GM21723 (cell line): ENCODE measurements around the gene SPHKAP.
"Not testable (repeated sequence)": the region's sequence is repeated elsewhere in the genome, so short reads cannot be mapped to it uniquely, and the experiment has no call there.

Source experiments
- ATAC-seq: cut with Tn5 transposase; IDR thresholded peaks from one replicate; pipeline ENCODE4 v1.9.1; 2021; ENCODE audit warnings: mild to moderate bottlenecking, moderate library complexity; ENCODE audit not compliant: unreplicated experiment

Gene SPHKAP

DNA sequence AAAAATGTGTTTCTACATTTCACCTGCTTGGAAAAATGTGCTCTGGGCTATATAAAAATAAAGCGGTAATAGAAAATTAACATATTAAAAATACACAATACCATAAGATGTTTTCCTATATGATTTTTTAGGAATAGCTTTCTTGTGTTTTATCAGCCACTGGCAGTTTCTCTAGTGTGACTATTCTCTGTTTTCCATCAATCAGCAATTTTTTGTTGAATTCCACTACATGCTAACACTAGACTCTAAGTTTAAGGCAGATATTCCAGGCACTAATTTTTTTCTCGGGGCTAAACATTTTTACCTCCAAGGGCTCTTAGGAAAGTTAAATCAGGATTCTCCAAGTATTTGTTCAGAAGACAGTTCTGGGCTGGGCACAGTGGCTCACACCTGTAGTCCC lies 140.5 kb downstream of the SPHKAP start:
- no peak for ATAC-seq

DNA sequence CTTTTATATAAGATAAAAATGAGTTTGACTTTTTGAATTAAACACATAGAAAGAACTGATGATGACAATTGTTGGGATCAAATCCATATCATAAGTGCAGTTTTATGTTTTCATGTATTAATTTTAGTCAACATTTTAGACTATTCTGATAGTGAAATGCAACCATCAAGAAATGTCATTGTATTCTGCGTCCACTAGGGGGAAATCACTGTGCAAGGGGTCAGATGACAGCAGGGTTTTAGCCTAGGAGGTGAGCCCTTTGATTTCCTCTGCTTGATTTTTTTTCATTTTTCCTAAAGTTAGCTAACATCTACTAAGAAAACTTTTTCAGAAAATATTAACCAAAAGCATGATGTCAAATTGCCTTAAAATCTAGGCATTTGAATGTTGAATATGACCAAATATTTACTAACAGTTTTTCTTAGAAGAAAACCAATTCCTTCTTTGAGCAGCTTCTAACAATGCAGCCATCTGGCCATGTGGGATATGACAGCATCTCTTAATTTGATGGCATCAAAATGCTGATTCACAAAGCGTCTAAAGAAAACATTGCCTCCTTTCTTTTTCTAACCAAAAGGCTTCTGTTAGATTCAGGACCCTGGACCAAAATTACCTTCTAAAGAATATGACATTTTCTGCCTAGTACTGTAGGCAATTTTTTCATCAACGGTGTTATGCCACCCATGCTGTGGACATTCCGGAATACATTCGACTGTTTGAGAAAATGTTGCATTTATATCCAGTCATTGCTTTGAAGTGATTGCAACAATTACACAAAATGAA lies 141.5 kb downstream of the SPHKAP start:
- ATAC-seq: peak; percentile 86

DNA sequence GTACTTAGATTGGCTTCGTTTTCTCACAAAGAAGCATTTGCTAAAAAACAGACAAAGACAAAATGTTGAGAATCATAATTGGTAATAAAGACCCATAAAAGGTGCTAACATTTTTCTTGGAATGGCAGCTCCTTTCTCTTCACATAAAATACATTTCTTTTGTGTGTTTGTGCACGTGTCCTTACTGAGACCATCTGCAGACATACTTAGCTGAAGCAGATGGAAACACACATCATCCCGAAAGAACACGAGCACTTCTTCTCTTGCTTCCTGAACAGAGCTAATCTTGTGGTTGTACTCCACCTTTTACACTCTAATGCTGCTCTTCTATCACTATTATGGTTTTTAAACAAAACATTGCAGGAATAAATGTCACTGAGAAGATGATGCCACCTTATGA lies 142.5 kb downstream of the SPHKAP start:
- no peak for ATAC-seq

- ATAC-seq: no peak
Measured at GRCh38 chr2:228037915-228038314, 143.6 kb downstream of the SPHKAP start.

- no peak for ATAC-seq
Measured at GRCh38 chr2:228023619-228024018, 157.9 kb downstream of the SPHKAP start.

DNA sequence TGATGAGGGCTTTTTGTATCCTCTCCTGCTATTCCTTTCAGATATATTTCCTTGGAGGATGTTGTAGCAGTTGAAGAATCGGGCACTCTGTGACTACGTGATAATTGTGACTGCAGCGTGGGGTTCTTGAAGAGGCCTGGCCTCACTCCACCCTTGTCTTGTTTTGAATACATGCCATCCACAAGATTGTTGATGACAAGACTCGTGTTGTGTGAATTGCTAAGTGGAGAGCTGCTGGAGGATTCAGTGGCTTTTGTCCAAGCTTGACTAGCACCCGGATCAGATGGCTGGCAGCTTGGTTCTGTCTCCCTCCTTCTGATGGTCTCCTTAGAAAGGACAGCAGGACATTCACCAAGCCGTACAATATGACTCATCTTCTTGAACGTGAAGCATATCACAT lies 163.2 kb downstream of the SPHKAP start:
- ATAC-seq: no peak

DNA sequence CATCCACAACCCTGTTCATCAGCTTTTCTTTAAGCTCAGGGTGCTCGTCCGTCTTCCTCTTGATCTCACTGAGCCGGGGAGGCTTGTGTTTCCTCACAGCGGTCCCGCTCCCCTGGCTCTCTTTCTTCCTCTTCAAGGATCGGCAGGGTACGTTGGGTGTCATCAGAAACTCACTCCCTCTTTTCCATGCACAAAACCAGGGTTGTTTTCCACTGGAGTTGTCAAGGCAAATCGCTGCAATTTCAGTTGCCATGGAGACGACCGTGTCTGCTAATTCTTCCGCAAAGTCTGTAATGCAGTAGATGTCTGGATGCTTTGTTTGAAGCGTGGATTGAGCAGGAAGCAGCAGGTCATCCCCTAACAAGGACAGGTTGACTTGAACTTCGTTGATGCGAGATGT lies 163.7 kb downstream of the SPHKAP start:
- ATAC-seq: no peak

DNA sequence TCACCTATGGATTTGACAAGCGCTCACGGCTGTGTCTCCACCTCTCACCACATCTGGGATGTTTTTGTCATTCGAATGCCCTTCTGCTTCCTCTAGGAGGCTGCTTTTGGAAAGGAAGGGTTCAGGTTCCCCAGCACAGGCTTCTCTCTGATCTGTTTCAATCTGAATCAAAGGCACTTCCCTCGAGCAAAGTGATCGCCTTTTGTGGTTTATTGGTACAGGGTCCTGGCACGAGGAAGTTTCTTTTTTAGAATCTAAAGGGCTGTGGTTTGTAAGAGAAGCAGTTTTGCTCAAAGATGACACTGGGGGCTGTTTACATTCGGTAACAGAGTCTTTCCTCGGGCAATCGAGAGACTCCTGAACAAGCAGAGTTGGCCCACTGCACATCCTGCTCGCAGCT lies 165.1 kb downstream of the SPHKAP start:
- no peak for ATAC-seq

GRCh38 chr2:228015741-228016140 lies 165.7 kb downstream of the SPHKAP start:
- no peak for ATAC-seq

- no peak for ATAC-seq
Measured at GRCh38 chr2:227996366-227996765, 185.1 kb downstream of the SPHKAP start.

GRCh38 chr2:227990937-227991336 lies 190.6 kb downstream of the SPHKAP start:
- ATAC-seq: no peak

GRCh38 chr2:227973241-227973640 lies 208.2 kb downstream of the SPHKAP start:
- no peak for ATAC-seq

DNA sequence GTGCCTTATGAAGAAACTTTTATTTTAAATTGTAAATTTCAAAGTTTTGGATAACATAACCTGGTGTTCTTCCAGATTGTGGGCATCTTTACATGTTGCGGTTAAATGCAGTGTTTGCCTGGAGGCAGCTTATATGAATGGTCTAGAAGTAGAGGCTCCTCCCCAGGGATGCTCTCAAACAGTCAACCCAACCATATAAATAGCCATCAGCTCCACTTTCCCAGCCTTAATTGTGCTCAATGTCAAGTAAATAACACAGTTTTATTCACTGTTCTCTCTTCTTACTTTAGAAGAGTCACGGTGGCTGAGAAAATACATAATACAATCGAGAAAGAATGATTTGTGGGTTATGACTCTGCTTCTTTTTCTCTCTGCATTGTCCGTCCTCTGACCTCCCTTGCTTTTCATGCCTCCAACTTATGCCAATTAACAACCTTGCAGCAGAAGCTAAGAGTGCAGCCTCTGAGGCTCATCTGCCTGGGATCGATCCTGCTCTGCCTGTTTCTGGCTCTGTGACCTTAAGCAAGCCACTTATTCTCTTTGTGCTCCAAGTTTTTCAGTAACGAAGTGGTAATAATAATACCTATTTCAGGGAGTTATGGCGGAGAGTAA lies 209.8 kb downstream of the SPHKAP start:
- no peak for ATAC-seq

GRCh38 chr2:227960317-227960716 lies 221.2 kb downstream of the SPHKAP start:
- no peak for ATAC-seq

DNA sequence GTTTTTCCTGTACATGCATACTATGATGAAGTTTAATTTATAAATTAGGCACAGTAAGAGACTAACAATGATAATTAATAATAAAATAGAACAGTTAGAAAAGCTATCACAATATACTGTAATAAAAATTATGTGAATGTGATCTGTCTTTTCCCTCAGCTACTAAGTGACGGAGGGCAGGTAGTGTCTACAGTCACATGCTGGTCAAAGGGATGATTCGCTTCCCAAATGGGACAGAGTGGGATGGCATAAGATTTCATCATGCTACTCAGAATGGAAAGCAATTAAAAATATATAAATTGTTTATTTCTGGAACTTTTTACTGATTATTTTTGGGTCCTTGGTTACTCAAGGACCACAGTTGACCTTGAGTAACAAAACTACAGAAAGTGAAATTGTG lies 238.5 kb downstream of the SPHKAP start:
- no peak for ATAC-seq

DNA sequence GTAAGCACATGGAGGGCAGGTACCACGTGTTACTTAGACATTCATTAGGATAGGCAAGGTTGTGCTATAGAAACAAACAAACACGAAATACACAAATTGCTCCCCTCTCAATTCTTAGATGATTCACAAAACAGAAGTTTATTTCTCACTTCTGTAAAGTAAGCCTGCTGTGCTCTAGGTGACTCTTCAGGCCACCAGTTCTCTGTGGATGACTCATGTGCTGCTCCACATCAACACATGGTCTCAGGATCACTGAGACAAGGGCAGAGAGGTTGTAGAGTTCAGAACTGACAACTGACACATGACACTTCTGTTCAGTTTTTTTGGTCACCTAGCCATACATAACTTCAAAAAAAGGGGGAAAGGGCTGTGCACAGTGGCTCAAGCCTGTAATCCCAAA lies 239.5 kb downstream of the SPHKAP start:
- ATAC-seq: peak; percentile 67

- peak; percentile 68 for ATAC-seq
Measured at GRCh38 chr2:227939271-227940027, 242.0 kb downstream of the SPHKAP start.

DNA sequence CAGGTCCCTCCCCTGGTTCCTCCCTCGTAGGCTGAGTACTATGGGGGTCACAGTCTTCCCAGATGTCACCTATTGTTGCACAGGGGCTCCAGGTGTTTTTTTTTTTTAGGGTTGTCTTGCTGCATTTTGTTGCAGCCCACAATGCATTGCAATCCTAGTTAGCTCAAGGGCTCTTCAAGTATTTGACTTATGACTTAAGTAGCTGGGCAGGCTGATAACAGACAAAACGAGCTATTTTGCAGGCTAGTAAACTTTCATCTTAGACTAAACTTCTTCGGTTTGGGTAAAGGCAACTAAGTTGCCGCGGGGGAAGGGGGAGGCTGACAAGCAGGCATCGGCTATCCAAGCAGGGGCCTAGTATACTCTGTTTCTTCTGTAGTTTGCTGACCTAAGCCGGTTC lies 245.2 kb downstream of the SPHKAP start:
- not testable (repeated sequence) for ATAC-seq

DNA sequence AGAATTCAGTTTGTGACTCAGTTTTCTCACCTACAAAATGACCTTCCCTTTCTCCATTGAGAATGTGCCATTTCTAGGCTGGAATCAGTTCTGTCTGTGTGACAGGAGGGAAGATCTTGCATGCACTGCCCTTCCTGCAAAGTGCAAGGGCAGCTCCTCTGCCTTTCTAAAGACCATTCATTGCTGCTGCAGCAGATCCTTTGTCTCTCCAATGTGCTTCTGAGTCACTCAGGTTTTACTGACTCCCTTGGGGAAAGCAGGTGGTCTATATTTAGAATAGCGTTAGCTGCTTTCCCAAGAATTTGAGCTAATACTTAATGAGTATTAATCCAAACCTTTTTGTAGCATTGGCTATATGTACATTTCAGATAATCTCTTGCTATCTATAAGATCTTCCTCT lies 247.6 kb downstream of the SPHKAP start:
- no peak for ATAC-seq

DNA sequence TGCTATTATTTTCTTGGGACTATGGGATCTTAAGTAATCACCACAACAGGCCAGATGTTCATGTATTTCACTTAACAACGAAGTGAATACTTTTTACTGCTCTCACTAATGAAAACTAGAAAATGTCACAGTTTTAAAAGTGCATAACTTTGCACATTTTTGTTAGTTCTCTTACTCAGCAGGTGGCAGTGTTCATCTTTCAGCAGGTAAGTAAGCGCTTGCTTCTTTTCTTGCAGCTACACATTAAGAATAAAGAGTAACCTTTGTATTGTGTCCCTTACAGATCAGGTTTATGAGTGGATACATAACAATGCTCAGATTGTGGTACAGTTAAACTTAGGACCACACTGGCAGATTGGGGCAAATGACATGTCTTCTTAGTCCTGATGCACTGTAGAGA lies 249.1 kb downstream of the SPHKAP start:
- no peak for ATAC-seq

DNA sequence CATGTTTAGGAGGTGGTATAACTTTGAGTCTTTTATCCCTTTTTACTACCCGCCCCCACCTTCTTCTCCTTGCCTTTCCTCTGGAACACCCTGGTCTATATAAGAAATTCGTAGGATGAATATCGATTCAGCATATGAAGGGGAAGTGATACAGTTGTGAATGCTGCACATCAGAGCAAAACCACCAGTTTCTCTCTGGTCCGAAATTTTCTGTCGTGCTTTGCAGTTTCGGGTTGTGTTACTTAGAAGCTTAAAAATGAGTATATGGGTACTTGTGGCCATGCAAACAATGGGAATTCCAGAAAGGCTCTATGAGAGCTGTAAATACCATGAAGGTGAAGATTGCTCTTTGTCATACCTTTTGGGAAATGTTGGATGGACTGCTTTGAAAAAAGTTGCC lies 249.5 kb downstream of the SPHKAP start:
- no peak for ATAC-seq
